ENCODE data around the gene HACD2.
A peak's percentile ranks its signal among the peaks of the same experiment; 100 is the strongest.

The HACD2 gene

GRCh38 chr3:123620343-123620742 is 35.5 kb upstream of the HACD2 start:
- TF ChIP-seq, protein P1, sequence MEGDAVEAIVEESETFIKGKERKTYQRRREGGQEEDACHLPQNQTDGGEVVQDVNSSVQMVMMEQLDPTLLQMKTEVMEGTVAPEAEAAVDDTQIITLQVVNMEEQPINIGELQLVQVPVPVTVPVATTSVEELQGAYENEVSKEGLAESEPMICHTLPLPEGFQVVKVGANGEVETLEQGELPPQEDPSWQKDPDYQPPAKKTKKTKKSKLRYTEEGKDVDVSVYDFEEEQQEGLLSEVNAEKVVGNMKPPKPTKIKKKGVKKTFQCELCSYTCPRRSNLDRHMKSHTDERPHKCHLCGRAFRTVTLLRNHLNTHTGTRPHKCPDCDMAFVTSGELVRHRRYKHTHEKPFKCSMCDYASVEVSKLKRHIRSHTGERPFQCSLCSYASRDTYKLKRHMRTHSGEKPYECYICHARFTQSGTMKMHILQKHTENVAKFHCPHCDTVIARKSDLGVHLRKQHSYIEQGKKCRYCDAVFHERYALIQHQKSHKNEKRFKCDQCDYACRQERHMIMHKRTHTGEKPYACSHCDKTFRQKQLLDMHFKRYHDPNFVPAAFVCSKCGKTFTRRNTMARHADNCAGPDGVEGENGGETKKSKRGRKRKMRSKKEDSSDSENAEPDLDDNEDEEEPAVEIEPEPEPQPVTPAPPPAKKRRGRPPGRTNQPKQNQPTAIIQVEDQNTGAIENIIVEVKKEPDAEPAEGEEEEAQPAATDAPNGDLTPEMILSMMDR (conservative IDR thresholded peaks at IDR 0.05): no peak
- no peak overlapping the region for H3K27ac ChIP-seq

- H3K27ac ChIP-seq: peak overlapping the region; percentile 74
- TF ChIP-seq, protein P1 (conservative IDR thresholded peaks at IDR 0.05): no peak
These were observed 34.1 kb upstream of the HACD2 start for GRCh38 chr3:123618768-123619484.

DNA sequence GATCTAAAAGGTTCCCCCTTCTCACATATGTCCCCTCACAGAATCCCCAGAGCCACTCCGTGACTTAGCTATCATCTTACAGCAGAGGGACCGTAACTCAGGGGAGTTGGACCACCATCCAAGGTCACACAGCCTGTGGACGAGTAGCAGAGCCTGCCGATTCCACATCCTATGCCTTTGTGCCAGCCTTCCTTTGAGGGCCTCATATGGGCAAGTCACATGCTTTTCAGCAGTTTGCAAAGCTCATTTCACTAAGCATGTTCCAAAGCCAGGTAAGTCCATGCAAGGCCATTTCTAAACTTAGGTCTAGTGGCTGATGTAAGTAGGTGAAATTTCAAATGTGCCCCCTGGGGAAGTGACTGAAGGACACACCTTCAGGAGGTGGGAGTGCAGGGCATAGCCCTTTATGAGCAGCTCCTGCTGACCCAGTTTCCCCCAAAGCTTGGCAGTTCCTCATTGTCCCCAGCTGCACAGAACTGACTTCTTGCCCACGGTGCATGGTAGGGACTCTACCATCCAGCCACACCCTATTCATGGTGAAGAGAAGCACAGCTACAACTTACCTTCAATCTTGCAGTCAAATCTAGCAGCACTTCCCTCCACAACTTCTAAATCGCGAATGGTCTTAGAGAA is 33.3 kb upstream of the HACD2 start:
- TF ChIP-seq, protein P1 (conservative IDR thresholded peaks at IDR 0.05): no peak
- peak overlapping the region; percentile 74 for H3K27ac ChIP-seq

- no peak overlapping the region for H3K27ac ChIP-seq
- TF ChIP-seq, protein P1 (conservative IDR thresholded peaks at IDR 0.05): no peak
These were observed 31.7 kb upstream of the HACD2 start for GRCh38 chr3:123616593-123616992.

GRCh38 chr3:123613543-123613942 is 28.7 kb upstream of the HACD2 start:
- TF ChIP-seq, protein P1 (conservative IDR thresholded peaks at IDR 0.05): no peak
- H3K27ac ChIP-seq: peak overlapping the region; percentile 75

DNA sequence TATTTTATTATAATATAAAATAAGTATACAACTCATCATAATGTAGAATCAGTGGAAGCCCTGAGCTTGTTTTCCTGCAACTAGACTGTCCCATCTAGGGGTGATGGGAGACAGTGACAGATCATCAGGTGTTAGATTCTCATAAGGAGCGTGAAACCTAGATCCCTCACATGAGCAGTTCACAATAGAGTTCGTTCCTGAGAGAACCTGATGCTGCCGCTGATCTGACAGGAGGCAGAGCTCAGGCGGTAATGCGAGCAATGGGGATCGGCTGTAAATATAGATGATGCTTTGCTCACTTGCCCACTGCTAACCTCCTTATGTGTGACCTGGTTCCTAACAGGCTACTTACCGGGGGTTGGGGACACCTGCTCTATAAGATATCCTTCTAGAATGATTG is 26.8 kb upstream of the HACD2 start:
- H3K27ac ChIP-seq: peak overlapping the region; percentile 75

DNA sequence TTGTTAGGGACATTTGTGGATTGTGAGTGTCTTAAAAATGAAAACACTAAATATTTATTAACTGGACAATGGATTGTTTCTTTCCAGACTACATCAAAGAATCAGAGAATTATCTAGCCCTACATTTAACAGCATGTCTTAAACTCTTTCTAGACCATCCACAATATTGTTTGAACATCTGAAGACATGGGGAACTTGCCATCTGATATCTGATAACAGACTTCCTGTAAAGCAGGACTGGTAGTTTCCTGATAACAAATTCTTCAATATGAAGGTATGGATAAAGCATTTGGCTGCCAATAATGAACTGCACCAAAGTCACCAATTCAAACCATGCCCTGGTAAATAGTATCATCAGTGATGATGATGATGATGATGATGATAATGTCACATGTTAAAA is 26.2 kb upstream of the HACD2 start:
- H3K27ac ChIP-seq: peak overlapping the region; percentile 75
- TF ChIP-seq, protein P1 (conservative IDR thresholded peaks at IDR 0.05): no peak

DNA sequence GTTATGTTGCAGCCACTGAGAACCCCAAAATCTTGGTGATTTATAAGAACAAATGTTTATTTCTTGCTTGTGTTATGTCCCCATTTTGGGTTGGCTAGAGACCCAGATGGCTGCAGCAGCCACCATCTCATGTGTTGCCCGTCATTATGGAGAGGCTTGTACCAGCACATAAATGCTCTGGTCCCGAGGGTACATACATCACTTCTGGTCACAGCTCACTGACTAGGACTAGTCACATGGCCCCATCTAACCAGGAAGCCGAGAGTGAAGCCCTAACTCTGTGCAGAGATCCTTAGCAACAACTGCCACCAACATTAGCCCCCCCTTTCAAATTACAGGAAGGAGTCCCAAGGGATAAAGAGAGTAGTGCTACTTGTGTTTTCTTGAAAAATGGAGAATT is 25.5 kb upstream of the HACD2 start:
- TF ChIP-seq, protein P1 (conservative IDR thresholded peaks at IDR 0.05): no peak
- peak overlapping the region; percentile 75 for H3K27ac ChIP-seq
